Sigmoid colon (tissue), 7 donors: ENCODE data around the gene TNS1. TPM values are rescaled to one million over a fixed set of nuclear protein-coding genes. Genes with fewer than 3 reads are reported as not detected.
"Not testable (repeated sequence)": the region's sequence is repeated elsewhere in the genome, so short reads cannot be mapped to it uniquely, and the experiment has no call there.

ENCODE experiments used
- DNase-seq: peaks from one replicate; pipeline ENCODE4 v3.0.0-alpha.2; 2019
- H3K27ac ChIP-seq, 4 donors: fragments of 200-600 bp; sonication (generic); one replicate each; pipeline ENCODE4 v1.5.1; 2016 to 2019; ENCODE audit warnings: mild to moderate bottlenecking in 1 of 4
- H3K27me3 ChIP-seq, 3 donors: fragments of 200-600 bp; sonication (generic); one replicate each; pipeline ENCODE4 v1.5.1; 2019; ENCODE audit warnings: mild to moderate bottlenecking in 1 of 3
- H3K36me3 ChIP-seq, 4 donors: fragments of 200-600 bp; sonication (generic); one replicate each; pipeline ENCODE4 v1.5.1; 2016 to 2019
- H3K4me1 ChIP-seq, 4 donors: fragments of 200-600 bp; sonication (generic); one replicate each; pipeline ENCODE4 v1.5.1; 2017 to 2019
- H3K4me3 ChIP-seq, 4 donors: fragments of 200-600 bp; sonication (generic); one replicate each; pipeline ENCODE4 v1.5.1; 2017 to 2019; ENCODE audit warnings: mild to moderate bottlenecking in 2 of 4, moderate library complexity in 1 of 4
- H3K9me3 ChIP-seq, 4 donors: fragments of 200-600 bp in 3 of 4; sonication (generic) in 3 of 4; one replicate each; pipeline versions ENCODE4 v1.5.1 to v1.6.1; 2013 to 2019
- CTCF ChIP-seq, 4 experiments: fragments of 450-650 bp in 3 of 4; fragments of 200-600 bp in 1 of 4; IDR thresholded peaks; one replicate each; pipeline ENCODE4 v1.5.1; 2016 to 2019; ENCODE audit warnings: antibody characterized with exemption in 4 of 4, mild to moderate bottlenecking in 3 of 4, moderate library complexity in 2 of 4
- EP300 ChIP-seq, 4 donors: sonication (generic); formaldehyde crosslinking; IDR thresholded peaks; one replicate each; pipeline ENCODE4 v1.6.1; 2017; ENCODE audit warnings: antibody characterized with exemption in 4 of 4
- POLR2A ChIP-seq, 2 donors: fragments of 450-650 bp; IDR thresholded peaks; one replicate each; pipeline ENCODE4 v1.6.1; 2016; ENCODE audit warnings: antibody characterized with exemption in 2 of 2, mild to moderate bottlenecking in 2 of 2, moderate library complexity in 2 of 2
- POLR2AphosphoS5 ChIP-seq, 4 donors: sonication (generic); formaldehyde crosslinking; IDR thresholded peaks; one replicate each; pipeline ENCODE4 v1.6.1; 2017; ENCODE audit warnings: antibody characterized with exemption in 4 of 4
- WGBS, 2 donors: extraction: QIAGEN DNeasy Blood & Tissue Kit; methylation state at CpG; one replicate each; pipeline ENCODE4 v1.1.7; 2013; 5-methylcytosine and 5-hydroxymethylcytosine counted together
- intact Hi-C: fragments of 100-400 bp; cut with DNase I; formaldehyde crosslinking; loops from one replicate; pipeline ENCODE4 v1.15.1; 2023
- polyA plus RNA-seq, 3 donors: library from polyadenylated mRNA; stranded (reverse); fragments of 200-250 nt; gene quantifications; one replicate each; pipeline ENCODE4 v1.2.3, GENCODE V29; 2013
- total RNA-seq, 4 donors: library from RNA; depleted of rRNA; stranded (reverse); fragments of >200 nt; gene quantifications; one replicate each; pipeline ENCODE4 v1.1.0, GENCODE V29; 2016
- donor health status: healthy with polysubstance abuse.
- donor health status: Bipolar disorder and iron deficiency.
- donor health status: healthy.

TNS1 gene
- total and polyA plus RNA-seq, 7 donors: 3.7 to 1,607 (median 444) TPM

- intact Hi-C loops: loop anchor here (2.0 kb wide), 1 partner anchor 247 kb away; no protein-coding TSS in a partner anchor
- TF ChIP-seq CTCF (IDR thresholded peaks at IDR 0.05) (no peak), EP300 (IDR thresholded peaks at IDR 0.05) (no peak), POLR2AphosphoS5 (IDR thresholded peaks at IDR 0.05) (no peak), POLR2A (IDR thresholded peaks at IDR 0.05) (no peak)
- DNase-seq: no peak
- H3K27me3 ChIP-seq: no peaks in the 10 kb centered on the region
- peak overlapping the region in 1 of 4 donors; percentile 71 for H3K27ac ChIP-seq
- WGBS, 2 donors: 96 to 97% methylated on average over 37 of the region's 37 CpGs
- peaks cover 0 to 40% (median 26%) of the 10 kb centered on the region in 4 donors for H3K36me3 ChIP-seq
- H3K4me1 ChIP-seq: peaks cover 0 to 24% (median 9%) of the 10 kb centered on the region in 4 donors
- no peak overlapping the region for H3K4me3 ChIP-seq
- H3K9me3 ChIP-seq: no peaks in the 10 kb centered on the region
Observed at GRCh38 chr2:217787160-217787877, 215.5 kb downstream of the TNS1 start.

GRCh38 chr2:217786560-217786959 is 216.2 kb downstream of the TNS1 start:
- intact Hi-C loops: loop anchor here (2.0 kb wide), 1 partner anchor 248 kb away; no protein-coding TSS in a partner anchor
- DNase-seq, H3K4me3 ChIP-seq, H3K9me3 ChIP-seq, H3K27me3 ChIP-seq: not testable (repeated sequence)
- Histone ChIP-seq H3K27ac (peak overlapping the region in 3 of 4 donors; percentile 49 to 71 (median 66)), H3K36me3 (peaks cover 0 to 44% (median 26%) of the 10 kb centered on the region in 4 donors), H3K4me1 (peaks cover 0 to 24% (median 9%) of the 10 kb centered on the region in 4 donors)
- 86 to 97% methylated on average over 5 of the region's 5 CpGs for WGBS, 2 donors

DNA sequence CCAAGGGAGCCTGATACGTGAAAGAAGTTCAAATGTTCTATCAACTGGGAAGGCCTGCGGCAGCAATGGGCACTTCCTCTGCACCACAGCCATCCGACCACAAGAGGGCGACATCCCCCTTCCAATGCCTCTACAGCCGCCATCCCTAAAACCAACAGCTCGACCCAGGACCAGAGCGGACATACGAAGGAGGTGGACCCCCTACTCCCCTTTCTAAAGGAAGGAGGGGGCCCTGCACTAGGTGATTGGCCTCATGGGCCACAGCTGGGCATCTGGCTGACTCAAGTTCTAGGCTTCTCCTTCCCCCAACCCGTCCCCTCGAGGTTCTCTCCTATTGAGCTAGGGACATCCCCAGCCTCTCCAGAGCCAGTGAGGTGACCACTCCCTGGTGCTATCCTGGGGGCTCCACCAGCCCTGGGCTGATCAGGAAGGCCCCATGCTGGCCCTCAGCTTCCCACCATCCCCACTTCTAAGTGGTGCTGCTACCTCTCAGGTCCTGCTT is 217.2 kb downstream of the TNS1 start:
- TF ChIP-seq CTCF (IDR thresholded peaks at IDR 0.05): peak; percentile 90 to 97 (median 94)
- TF ChIP-seq POLR2AphosphoS5 (IDR thresholded peaks at IDR 0.05): peak in 2 of 4 donors; percentile 50 to 67
- TF ChIP-seq POLR2A (IDR thresholded peaks at IDR 0.05): no peak
- TF ChIP-seq EP300 (IDR thresholded peaks at IDR 0.05): no peak
- 16 to 19% methylated on average over 10 of the region's 10 CpGs for WGBS, 2 donors

GRCh38 chr2:217784996-217785543 is 217.7 kb downstream of the TNS1 start:
- H3K36me3 ChIP-seq: peaks cover 0 to 41% (median 26%) of the 10 kb centered on the region in 4 donors
- H3K9me3 ChIP-seq: no peaks in the 10 kb centered on the region
- no peak for DNase-seq
- no peak overlapping the region for H3K4me3 ChIP-seq
- H3K27ac ChIP-seq: peak overlapping the region in 3 of 4 donors; percentile 49 to 71 (median 66)
- TF ChIP-seq CTCF (IDR thresholded peaks at IDR 0.05): no peak
- TF ChIP-seq EP300 (IDR thresholded peaks at IDR 0.05): no peak
- TF ChIP-seq POLR2A (IDR thresholded peaks at IDR 0.05): no peak
- TF ChIP-seq POLR2AphosphoS5 (IDR thresholded peaks at IDR 0.05): no peak
- no peaks in the 10 kb centered on the region for H3K27me3 ChIP-seq
- intact Hi-C loops: no loop called here
- H3K4me1 ChIP-seq: peaks cover 0 to 17% (median 6%) of the 10 kb centered on the region in 4 donors
- WGBS, 2 donors: 64 to 69% methylated on average over 14 of the region's 14 CpGs

More for the DNA sequence above, 217.2 kb downstream of the TNS1 start:
- intact Hi-C loops: loop anchor here (2.0 kb wide), 1 partner anchor 249 kb away; no protein-coding TSS in a partner anchor
- peak; percentile 91 for DNase-seq
- H3K27me3 ChIP-seq: no peaks in the 10 kb centered on the region
- no peaks in the 10 kb centered on the region for H3K9me3 ChIP-seq
- no peak overlapping the region for H3K4me3 ChIP-seq
- peak overlapping the region; percentile 27 to 71 (median 58) for H3K27ac ChIP-seq
- peaks cover 0 to 41% (median 26%) of the 10 kb centered on the region in 4 donors for H3K36me3 ChIP-seq
- H3K4me1 ChIP-seq: peaks cover 0 to 17% (median 8%) of the 10 kb centered on the region in 4 donors

- H3K27me3 ChIP-seq: no peaks in the 10 kb centered on the region
- DNase-seq: no peak
- H3K27ac ChIP-seq: peak overlapping the region in 2 of 4 donors; percentile 13 to 17
- H3K4me1 ChIP-seq: peaks cover 0 to 10% (median 4%) of the 10 kb centered on the region in 4 donors
- H3K9me3 ChIP-seq: no peaks in the 10 kb centered on the region
- H3K4me3 ChIP-seq: no peak overlapping the region
- intact Hi-C loops: no loop called here
- TF ChIP-seq POLR2AphosphoS5 (IDR thresholded peaks at IDR 0.05) (no peak), POLR2A (IDR thresholded peaks at IDR 0.05) (no peak), EP300 (IDR thresholded peaks at IDR 0.05) (no peak)
- peaks cover 0 to 32% (median 20%) of the 10 kb centered on the region in 4 donors for H3K36me3 ChIP-seq
Observed at GRCh38 chr2:217783243-217783642, 219.6 kb downstream of the TNS1 start.
